HEK293T (cell line): Measurements from ENCODE around the gene GABRE.

Experiments
- CTCF ChIA-PET: fragments of 350-600 bp; formaldehyde crosslinking; extraction: SDS; loops from one replicate; lab custom pipeline; 2021; ENCODE audit warnings: antibody characterized with exemption, inconsistent platforms; lab: Yijun Ruan, JAX
- POLR2A ChIA-PET: fragments of 350-600 bp; formaldehyde crosslinking; extraction: SDS; loops from one replicate; lab custom pipeline; 2020; ENCODE audit warnings: antibody characterized with exemption, inconsistent platforms; lab: Yijun Ruan, JAX
- DNase-seq: peaks from one replicate; pipeline ENCODE4 v3.0.0; 2012; ENCODE audit warnings: mixed read lengths; ENCODE audit errors: extremely low spot score
- ARNT ChIP-seq: fragments of 450-650 bp; IDR thresholded peaks from 2 replicates; pipeline ENCODE4 v1.6.1; 2017; ENCODE audit warnings: mild to moderate bottlenecking
- BHLHE40 ChIP-seq: fragments of 450-650 bp; IDR thresholded peaks from 2 replicates; pipeline ENCODE4 v1.6.1; 2016; ENCODE audit warnings: mild to moderate bottlenecking, moderate library complexity, borderline replicate concordance
- CTBP1 ChIP-seq: fragments of 450-650 bp; IDR thresholded peaks from 2 replicates; pipeline ENCODE4 v1.6.1; 2016; ENCODE audit warnings: borderline replicate concordance
- ELF4 ChIP-seq: fragments of 450-650 bp; IDR thresholded peaks from 2 replicates; pipeline ENCODE4 v1.6.1; 2017; ENCODE audit warnings: antibody characterized with exemption
- FOXA1 ChIP-seq: fragments of 450-650 bp; IDR thresholded peaks from 2 replicates; pipeline ENCODE4 v1.6.1; 2016; ENCODE audit warnings: mild to moderate bottlenecking
- FOXK2 ChIP-seq: fragments of 450-650 bp; IDR thresholded peaks from 2 replicates; pipeline ENCODE4 v1.6.1; 2016; ENCODE audit warnings: mild to moderate bottlenecking
- FOXM1 ChIP-seq: fragments of 450-650 bp; IDR thresholded peaks from 2 replicates; pipeline ENCODE4 v1.6.1; 2017; ENCODE audit warnings: mild to moderate bottlenecking, borderline replicate concordance
- HDGF ChIP-seq: fragments of 450-650 bp; IDR thresholded peaks from 2 replicates; pipeline ENCODE4 v1.6.1; 2017; ENCODE audit warnings: antibody characterized with exemption, borderline replicate concordance
- L3MBTL2 ChIP-seq: fragments of 450-650 bp; conservative IDR thresholded peaks from 2 replicates; pipeline ENCODE4 v1.6.1; 2016; ENCODE audit warnings: mild to moderate bottlenecking
- LEF1 ChIP-seq: fragments of 450-650 bp; IDR thresholded peaks from 2 replicates; pipeline ENCODE4 v1.6.1; 2017; ENCODE audit warnings: mild to moderate bottlenecking, borderline replicate concordance
- NFRKB ChIP-seq: fragments of 450-650 bp; IDR thresholded peaks from 2 replicates; pipeline ENCODE4 v1.6.1; 2016; ENCODE audit warnings: mild to moderate bottlenecking, moderate library complexity
- SP1 ChIP-seq: fragments of 450-650 bp; IDR thresholded peaks from 2 replicates; pipeline ENCODE4 v1.6.1; 2017
- SUZ12 ChIP-seq: fragments of 450-650 bp; IDR thresholded peaks from 2 replicates; pipeline ENCODE4 v1.6.1; 2016; ENCODE audit warnings: mild to moderate bottlenecking
- TARDBP ChIP-seq: fragments of 450-650 bp; IDR thresholded peaks from 2 replicates; pipeline ENCODE4 v1.6.1; 2016
- ZNF384 ChIP-seq: fragments of 450-650 bp; IDR thresholded peaks from 2 replicates; pipeline ENCODE4 v1.6.1; 2016
- TF ChIP-seq, protein P1 (sequence below): fragments of 450-650 bp; IDR thresholded peaks from 2 replicates; pipeline ENCODE4 v1.6.1; 2016

Gene GABRE

DNA sequence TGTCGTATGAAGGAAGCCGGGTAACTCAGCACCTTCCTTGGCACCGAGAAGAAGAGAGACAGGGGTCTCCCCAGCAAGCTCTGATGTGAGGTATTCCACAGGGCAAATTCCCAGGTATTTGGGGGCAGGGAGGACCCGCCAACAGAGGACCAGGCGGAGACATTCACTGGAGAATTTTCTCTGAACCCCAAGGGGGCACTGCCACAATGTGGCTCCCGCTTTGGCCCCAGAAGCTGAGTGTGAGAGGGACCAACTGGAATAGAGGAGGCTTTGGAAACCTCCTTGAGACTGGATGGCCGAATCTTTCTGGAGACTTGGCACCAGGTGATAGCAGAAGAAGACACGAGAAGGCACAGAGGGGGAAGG lies 735 bp upstream of the GABRE start:
- CTCF ChIA-PET, result no interaction called here
- TF ChIP-seq HDGF (no peak), NFRKB (no peak), ZNF384 (no peak), TARDBP (no peak), FOXA1 (no peak), CTBP1 (no peak), L3MBTL2 (no peak), ARNT (no peak), BHLHE40 (no peak), LEF1 (no peak)
- TF ChIP-seq, protein P1, sequence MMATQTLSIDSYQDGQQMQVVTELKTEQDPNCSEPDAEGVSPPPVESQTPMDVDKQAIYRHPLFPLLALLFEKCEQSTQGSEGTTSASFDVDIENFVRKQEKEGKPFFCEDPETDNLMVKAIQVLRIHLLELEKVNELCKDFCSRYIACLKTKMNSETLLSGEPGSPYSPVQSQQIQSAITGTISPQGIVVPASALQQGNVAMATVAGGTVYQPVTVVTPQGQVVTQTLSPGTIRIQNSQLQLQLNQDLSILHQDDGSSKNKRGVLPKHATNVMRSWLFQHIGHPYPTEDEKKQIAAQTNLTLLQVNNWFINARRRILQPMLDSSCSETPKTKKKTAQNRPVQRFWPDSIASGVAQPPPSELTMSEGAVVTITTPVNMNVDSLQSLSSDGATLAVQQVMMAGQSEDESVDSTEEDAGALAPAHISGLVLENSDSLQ, result no peak
- no peak for DNase-seq
- POLR2A ChIA-PET, result no interaction called here

DNA sequence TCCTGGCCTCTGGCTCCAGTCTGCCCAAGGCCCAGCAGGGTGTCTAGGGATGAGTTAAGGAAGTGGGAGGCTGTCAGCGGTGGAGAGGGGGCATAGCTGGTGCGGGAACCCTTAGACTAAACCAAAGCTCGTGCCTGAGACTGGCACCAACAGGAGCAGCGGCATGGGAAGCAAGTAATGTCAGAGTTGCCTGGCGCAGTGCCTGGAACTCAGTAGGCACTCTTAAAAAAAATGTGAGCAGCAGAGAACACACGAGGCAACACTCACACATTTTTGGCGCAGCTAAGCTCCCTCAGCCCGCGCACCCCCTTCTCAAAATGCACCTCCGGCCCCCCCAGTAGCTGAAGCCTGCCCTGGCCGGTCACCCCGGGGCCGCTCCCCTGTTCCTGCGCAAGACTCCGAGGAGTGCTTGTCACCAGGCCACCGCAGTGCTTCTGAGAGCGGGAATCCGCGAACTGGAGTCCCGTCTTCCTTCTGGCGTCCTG lies 583 bp downstream of the GABRE start:
- POLR2A ChIA-PET, result no interaction called here
- TF ChIP-seq ZNF384, result no peak
- TF ChIP-seq FOXM1, result no peak
- no peak for TF ChIP-seq SUZ12
- TF ChIP-seq TARDBP, result no peak
- no peak for TF ChIP-seq LEF1
- no peak for TF ChIP-seq BHLHE40
- no peak for TF ChIP-seq FOXA1
- TF ChIP-seq L3MBTL2, result no peak
- no peak for TF ChIP-seq NFRKB
- CTCF ChIA-PET, result no interaction called here
- no peak for DNase-seq

DNA sequence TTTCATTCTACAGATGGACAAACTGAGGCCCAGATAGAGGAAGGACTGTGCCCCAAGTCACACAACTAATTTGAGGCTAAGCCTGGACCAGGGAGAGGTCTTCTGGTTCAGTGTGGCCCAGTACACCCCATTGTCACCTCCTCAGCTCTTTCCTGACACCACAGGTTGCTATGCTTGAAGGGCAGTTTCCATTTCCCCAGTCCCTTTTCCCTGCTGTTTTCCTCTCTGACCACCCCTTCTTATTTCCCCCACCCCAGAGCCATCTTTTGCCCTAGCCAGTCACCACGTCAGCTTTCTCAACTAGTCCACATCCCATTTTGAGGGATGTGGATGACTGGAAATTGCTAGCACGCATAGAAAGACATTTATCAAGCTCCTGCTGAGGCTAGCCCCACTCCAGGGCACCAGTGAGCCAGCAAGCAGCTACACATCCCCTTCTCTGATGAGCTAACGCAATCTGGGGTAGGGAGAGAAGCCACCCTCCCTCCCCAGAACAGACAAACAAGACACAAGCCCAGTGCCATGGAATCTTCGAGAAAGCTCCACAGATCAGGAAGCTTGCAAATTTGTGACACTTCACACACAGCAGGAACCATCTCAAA lies 1.3 kb downstream of the GABRE start:
- CTCF ChIA-PET, result no interaction called here
- POLR2A ChIA-PET, result no interaction called here
- no peak for DNase-seq
- TF ChIP-seq FOXM1, result no peak
- TF ChIP-seq BHLHE40, result no peak
- no peak for TF ChIP-seq FOXK2
- no peak for TF ChIP-seq ARNT
- TF ChIP-seq LEF1, result no peak
- TF ChIP-seq L3MBTL2, result no peak
- TF ChIP-seq, protein P1, result no peak
- no peak for TF ChIP-seq NFRKB
- TF ChIP-seq CTBP1, result no peak
- no peak for TF ChIP-seq ELF4
- no peak for TF ChIP-seq HDGF

DNA sequence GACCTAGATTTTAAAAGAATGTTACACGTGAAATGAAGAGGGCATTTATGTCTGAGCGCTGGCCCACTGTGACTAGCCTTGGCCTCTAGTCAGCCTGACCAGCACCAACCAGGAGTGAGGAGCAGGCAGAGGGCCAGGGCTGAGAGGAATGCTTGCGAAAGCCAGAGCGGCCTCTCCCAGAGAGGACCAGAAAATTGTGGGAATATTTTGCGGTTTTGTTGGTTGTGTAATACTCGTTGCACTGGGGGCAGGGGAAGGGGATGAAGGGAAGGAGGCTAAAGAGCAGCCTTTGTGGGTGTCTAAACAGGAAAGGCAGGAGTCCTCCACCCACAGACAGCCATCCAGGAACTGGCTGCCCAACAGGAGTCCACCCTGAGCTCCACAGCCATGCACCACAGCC lies 3.8 kb downstream of the GABRE start:
- ChIA-PET POLR2A (no interaction called here), CTCF (no interaction called here)
- no peak for DNase-seq
- TF ChIP-seq LEF1 (no peak), SUZ12 (no peak), ZNF384 (no peak), BHLHE40 (no peak), ELF4 (no peak), SP1 (no peak), FOXA1 (no peak), FOXK2 (no peak), TARDBP (no peak), HDGF (no peak), L3MBTL2 (no peak), NFRKB (no peak), FOXM1 (no peak), CTBP1 (no peak), ARNT (no peak)
- TF ChIP-seq, protein P1, result no peak

DNA sequence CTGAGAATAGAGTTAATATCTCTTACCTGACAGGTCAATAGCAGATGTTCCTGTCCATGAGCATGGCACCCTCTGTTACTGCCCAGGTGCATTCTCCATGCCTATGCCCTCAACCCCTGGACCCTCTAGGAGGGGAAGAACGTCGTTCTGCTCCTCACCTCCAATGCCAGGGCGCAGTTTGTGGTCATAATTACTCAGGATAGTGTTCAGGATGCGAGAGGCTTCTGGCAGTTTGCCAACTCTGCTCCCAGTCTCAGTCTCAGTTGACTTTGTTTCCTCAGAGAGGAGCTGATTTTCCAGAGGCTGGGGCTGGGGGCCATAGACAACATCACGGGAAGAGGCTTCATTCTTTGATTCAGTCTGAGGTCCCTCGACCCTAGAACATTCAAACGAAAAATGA lies 4.4 kb downstream of the GABRE start:
- no peak for DNase-seq
- CTCF ChIA-PET, result no interaction called here
- TF ChIP-seq FOXA1 (no peak), ELF4 (no peak), TARDBP (no peak), HDGF (no peak), L3MBTL2 (no peak), FOXM1 (no peak), BHLHE40 (no peak), SP1 (no peak)
- TF ChIP-seq, protein P1, result no peak
- POLR2A ChIA-PET, result no interaction called here

DNA sequence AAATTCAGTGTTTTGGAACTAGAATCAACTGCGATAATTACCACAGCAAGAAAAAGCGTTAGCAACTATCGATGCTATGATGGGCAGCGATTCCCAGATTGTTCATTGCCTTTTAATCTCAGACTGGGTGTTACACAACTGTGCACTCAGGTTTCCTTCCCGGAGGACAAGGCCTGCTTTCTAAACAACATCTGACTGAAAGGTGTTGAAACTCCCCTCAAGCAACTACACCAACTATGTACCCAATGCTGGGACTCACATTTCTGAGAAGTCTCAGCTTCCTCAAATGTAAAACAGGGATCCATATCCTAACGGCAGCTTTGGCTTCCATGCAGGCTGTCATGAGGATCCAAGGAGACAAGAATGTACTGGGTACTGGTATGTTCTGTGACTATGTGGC lies 8.2 kb downstream of the GABRE start:
- DNase-seq, result no peak
- TF ChIP-seq L3MBTL2, result no peak
- CTCF ChIA-PET, result no interaction called here
- POLR2A ChIA-PET, result no interaction called here
